HepG2 (cell line): Measurements from ENCODE around the gene OGFR. TPM values are rescaled to one million over a fixed set of nuclear protein-coding genes. Genes with fewer than 3 reads are reported as not detected.

Experiments
- ATRX ChIP-seq: sonication (generic); formaldehyde crosslinking; IDR thresholded peaks from 2 replicates; pipeline ENCODE4 v1.4.0; 2020; ENCODE audit warnings: missing genetic modification reagents, borderline replicate concordance
- EHMT2 ChIP-seq: fragments of 200-600 bp; sonication (generic); IDR thresholded peaks from 2 replicates; pipeline ENCODE4 v1.7.0; 2017; ENCODE audit warnings: antibody characterized with exemption, low read depth, low read length, borderline replicate concordance
- EP300 ChIP-seq, 3 experiments: sonication (generic) in 1 of 3; formaldehyde crosslinking in 1 of 3; IDR thresholded peaks; 2 replicates each; pipeline versions ENCODE4 v1.5.1 to v1.6.1; 2011 to 2020; ENCODE audit warnings: low read depth in 2 of 3, low read length in 2 of 3, borderline replicate concordance in 1 of 3, improper control_type of control experiment in 1 of 3, mild to moderate bottlenecking in 1 of 3, missing genetic modification reagents in 1 of 3, moderate library complexity in 1 of 3
- EZH2 ChIP-seq: conservative IDR thresholded peaks from 2 replicates; pipeline ENCODE4 v1.6.1; 2012; ENCODE audit warnings: mild to moderate bottlenecking, low read depth, low read length, moderate library complexity
- MAFF ChIP-seq: IDR thresholded peaks from 2 replicates; pipeline ENCODE4 v1.6.1; 2011; ENCODE audit warnings: low read depth, low read length, improper control_type of control experiment
- RERE ChIP-seq: IDR thresholded peaks from 2 replicates; pipeline ENCODE4 v1.6.1; 2016; ENCODE audit warnings: low read depth, missing genetic modification reagents, missing compliant biosample characterization
- TOPORS ChIP-seq: sonication (generic); formaldehyde crosslinking; IDR thresholded peaks from 2 replicates; pipeline ENCODE4 v1.8.0; 2023; ENCODE audit warnings: mild to moderate bottlenecking, missing genetic modification reagents
- ZBTB4 ChIP-seq: sonication (generic); formaldehyde crosslinking; IDR thresholded peaks from 2 replicates; pipeline ENCODE4 v1.4.0; 2020; ENCODE audit warnings: missing genetic modification reagents, mild to moderate bottlenecking, borderline replicate concordance
- ZEB1 ChIP-seq: IDR thresholded peaks from 2 replicates; pipeline ENCODE4 v1.6.1; 2012; ENCODE audit warnings: mild to moderate bottlenecking, low read depth, inconsistent platforms; ENCODE audit not compliant: insufficient replicate concordance
- ZNF282 ChIP-seq: fragments of 450-650 bp; IDR thresholded peaks from 2 replicates; pipeline ENCODE4 v1.6.1; 2018; ENCODE audit not compliant: partially characterized antibody
- ZNF720 ChIP-seq: sonication (generic); formaldehyde crosslinking; IDR thresholded peaks from 2 replicates; pipeline ENCODE4 v1.4.0; 2020; ENCODE audit warnings: missing genetic modification reagents
- polyA plus RNA-seq, 8 experiments: library from polyadenylated mRNA; depleted of rRNA in 3 of 8; stranded (reverse) in 7 of 8; unstranded in 1 of 8; fragments of >200 nt; fragmentation: Illumina TruSeq in 4 of 8; extraction: Trizol in 4 of 8; gene quantifications; 2 replicates each; pipeline versions ENCODE4 v1.2.1 to v1.2.3, GENCODE V29; 2011 to 2016; ENCODE audit warnings: low read depth in 4 of 8, missing spikeins in 1 of 8, mixed read lengths in 1 of 8; ENCODE audit not compliant: insufficient read depth in 1 of 8
- total RNA-seq, 5 experiments: library from RNA; depleted of rRNA; stranded (reverse); fragments of >200 nt; fragmentation: Illumina TruSeq; extraction: Trizol; gene quantifications; 2 replicates each; pipeline ENCODE4 v1.2.3, GENCODE V29; 2016; ENCODE audit warnings: low read depth in 1 of 5
- TF ChIP-seq, protein P1 (sequence below): sonication (generic); formaldehyde crosslinking; IDR thresholded peaks from 2 replicates; pipeline ENCODE4 v1.5.0; 2020; ENCODE audit warnings: mild to moderate bottlenecking, missing genetic modification reagents, moderate library complexity
- TF ChIP-seq, protein P2 (sequence below): sonication (generic); formaldehyde crosslinking; IDR thresholded peaks from 2 replicates; pipeline ENCODE4 v1.8.1; 2023; ENCODE audit warnings: mild to moderate bottlenecking, missing genetic modification reagents
- TF ChIP-seq, protein P3 (sequence below): sonication (generic); formaldehyde crosslinking; IDR thresholded peaks from 2 replicates; pipeline ENCODE4 v1.4.0; 2020; ENCODE audit warnings: missing genetic modification reagents; ENCODE audit errors: not compliant biosample characterization

OGFR gene
- total and polyA plus RNA-seq, 2 of the 13 experiments (the other 11 are each of a cell fraction or from before 2014, with no cell fraction given), result 47.7 to 81.8 TPM

DNA sequence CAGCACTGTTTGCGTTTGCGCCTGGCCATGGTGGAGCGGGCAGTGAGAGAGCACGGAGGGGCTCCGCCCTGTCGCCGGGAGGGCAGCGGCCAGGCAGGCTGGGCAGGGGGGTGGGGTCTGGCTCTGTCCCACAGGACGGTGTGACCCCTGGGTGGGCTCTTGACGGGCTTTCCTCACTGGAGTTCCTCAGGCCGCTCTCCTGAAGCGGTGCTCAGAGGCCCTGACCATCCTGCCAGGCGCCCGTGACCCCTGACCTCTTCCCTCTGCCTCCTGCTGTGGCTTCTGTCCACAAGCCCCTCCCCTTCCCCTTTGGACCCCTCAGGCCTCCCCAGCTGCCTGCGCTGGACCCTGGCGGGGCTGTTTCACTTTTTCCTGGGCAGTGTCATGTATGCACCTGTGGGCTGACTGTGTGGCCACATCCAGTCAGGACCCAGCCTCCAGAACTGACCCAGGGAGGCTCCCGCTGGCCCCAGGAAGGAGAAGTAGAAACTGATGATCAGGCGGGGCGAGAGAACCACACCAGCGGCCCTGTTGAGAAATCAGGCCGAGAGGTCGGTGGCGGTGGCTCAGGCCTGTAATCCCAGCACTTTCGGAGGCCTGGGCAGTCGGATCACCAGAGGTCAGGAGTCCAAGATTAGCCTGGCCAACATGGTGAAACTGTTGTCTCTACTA, 1.2 kb downstream of the OGFR start (continued):
- TF ChIP-seq, protein P1, sequence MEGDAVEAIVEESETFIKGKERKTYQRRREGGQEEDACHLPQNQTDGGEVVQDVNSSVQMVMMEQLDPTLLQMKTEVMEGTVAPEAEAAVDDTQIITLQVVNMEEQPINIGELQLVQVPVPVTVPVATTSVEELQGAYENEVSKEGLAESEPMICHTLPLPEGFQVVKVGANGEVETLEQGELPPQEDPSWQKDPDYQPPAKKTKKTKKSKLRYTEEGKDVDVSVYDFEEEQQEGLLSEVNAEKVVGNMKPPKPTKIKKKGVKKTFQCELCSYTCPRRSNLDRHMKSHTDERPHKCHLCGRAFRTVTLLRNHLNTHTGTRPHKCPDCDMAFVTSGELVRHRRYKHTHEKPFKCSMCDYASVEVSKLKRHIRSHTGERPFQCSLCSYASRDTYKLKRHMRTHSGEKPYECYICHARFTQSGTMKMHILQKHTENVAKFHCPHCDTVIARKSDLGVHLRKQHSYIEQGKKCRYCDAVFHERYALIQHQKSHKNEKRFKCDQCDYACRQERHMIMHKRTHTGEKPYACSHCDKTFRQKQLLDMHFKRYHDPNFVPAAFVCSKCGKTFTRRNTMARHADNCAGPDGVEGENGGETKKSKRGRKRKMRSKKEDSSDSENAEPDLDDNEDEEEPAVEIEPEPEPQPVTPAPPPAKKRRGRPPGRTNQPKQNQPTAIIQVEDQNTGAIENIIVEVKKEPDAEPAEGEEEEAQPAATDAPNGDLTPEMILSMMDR (CRISPR knock-in tag), result peak; percentile 31
- TF ChIP-seq EZH2, result no peak
- TF ChIP-seq, protein P2, sequence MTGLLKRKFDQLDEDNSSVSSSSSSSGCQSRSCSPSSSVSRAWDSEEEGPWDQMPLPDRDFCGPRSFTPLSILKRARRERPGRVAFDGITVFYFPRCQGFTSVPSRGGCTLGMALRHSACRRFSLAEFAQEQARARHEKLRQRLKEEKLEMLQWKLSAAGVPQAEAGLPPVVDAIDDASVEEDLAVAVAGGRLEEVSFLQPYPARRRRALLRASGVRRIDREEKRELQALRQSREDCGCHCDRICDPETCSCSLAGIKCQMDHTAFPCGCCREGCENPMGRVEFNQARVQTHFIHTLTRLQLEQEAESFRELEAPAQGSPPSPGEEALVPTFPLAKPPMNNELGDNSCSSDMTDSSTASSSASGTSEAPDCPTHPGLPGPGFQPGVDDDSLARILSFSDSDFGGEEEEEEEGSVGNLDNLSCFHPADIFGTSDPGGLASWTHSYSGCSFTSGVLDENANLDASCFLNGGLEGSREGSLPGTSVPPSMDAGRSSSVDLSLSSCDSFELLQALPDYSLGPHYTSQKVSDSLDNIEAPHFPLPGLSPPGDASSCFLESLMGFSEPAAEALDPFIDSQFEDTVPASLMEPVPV (CRISPR knock-in tag), result no peak; the same call in 1 of the 2 replicates
- no peak for TF ChIP-seq MAFF
- TF ChIP-seq ZNF720 (CRISPR knock-in tag), result no peak
- TF ChIP-seq RERE, result 0 out of 2 replicates have a peak, but pooled peaks have one; percentile 43
- no peak; the same call in 1 of the 2 replicates for TF ChIP-seq TOPORS
- TF ChIP-seq ATRX (CRISPR knock-in tag), result no peak; the same call in 1 of the 2 replicates
- TF ChIP-seq, protein P3, sequence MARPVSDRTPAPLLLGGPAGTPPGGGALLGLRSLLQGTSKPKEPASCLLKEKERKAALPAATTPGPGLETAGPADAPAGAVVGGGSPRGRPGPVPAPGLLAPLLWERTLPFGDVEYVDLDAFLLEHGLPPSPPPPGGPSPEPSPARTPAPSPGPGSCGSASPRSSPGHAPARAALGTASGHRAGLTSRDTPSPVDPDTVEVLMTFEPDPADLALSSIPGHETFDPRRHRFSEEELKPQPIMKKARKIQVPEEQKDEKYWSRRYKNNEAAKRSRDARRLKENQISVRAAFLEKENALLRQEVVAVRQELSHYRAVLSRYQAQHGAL (CRISPR knock-in tag), result peak; percentile 85
- TF ChIP-seq ZBTB4 (CRISPR knock-in tag), result peak; percentile 69
- no peak for TF ChIP-seq ZEB1
- no peak for TF ChIP-seq EHMT2
- no peak for TF ChIP-seq EP300 (IDR thresholded peaks at IDR 0.05; ENCODE audit: low read depth in 2 of 2, low read length in 2 of 2)
- peak; percentile 48; the same call in 1 of the 2 replicates for TF ChIP-seq EP300 (CRISPR knock-in tag; IDR thresholded peaks at IDR 0.05; ENCODE audit: borderline replicate concordance)
- no peak for TF ChIP-seq ZNF282
